ENCODE data around the gene SLC52A3. TPM values are rescaled to one million over a fixed set of nuclear protein-coding genes. Genes with fewer than 3 reads are reported as not detected.
"Not testable (repeated sequence)": the region's sequence is repeated elsewhere in the genome, so short reads cannot be mapped to it uniquely, and the experiment has no call there.

The SLC52A3 gene
- 1.7 TPM for total RNA-seq (ENCODE audit: insufficient read depth, low replicate concordance)

DNA sequence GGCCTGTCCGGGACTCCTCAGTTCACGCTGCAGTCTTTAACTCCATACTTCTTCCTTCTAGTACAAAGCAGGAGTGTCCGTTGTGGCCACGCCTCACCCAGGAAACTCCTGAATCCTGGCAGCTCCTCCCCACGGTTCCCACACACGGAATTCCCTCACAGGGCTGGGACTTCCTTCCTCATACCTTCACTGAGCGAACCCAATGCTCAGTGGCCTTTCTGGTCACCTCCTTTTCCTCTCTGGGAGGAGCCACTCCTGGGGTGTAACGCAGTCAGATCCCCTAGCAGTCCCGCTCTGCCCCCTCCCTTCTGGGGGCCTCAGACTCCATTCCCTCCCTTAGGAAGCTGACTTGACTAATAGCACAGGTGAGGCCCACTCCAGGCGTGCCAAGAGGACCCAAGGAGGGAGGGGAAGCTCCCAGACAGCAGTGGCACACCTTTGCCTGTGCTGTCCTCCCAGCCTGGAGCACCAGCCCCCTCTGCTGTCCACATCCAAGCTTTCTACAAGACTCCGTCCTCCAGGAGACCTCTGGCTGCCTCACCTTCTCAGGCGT lies at the start of gene SLC52A3:
TSS of gene SLC52A3 (minus strand) at position 75 of the 553 bp plus-strand sequence. CDS start 2,726 bp downstream, outside the sequence.
- peak; percentile 7 for DNase-seq (ENCODE audit: low spot score)

DNA sequence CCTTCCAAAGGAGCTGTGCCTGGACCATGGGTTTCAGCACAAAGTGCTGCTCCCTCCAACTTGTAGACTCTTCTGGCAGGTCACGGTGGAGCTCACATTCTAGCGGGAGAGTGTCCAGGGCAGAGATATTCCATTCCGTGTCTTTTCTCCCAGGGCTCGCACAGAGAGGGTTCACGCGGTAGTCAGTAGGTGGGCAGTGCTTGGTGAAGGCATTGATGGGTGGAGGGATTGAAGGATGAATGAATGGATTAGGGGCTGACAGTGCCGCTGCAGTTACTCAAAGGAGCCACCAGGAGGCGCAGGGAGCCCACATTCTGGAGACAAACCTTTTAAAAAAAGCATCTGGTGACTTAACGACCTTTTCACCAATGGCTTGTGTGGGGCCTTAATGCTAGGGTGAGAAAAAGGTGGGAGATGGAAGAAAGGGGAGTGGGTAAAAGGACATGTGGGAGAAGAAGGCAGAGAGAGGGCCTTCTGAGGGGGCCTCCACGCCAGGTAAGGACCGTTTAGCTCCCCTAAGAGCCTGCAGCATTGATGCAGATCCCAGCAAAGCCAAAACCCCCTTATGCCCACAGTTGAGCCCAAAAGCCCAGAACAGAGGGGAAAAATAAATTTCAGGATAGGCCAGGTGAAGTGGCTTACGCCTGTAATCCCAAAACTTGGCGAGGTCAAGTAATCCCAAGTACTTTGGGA lies 47.8 kb upstream of the SLC52A3 start:
- DNase-seq (ENCODE audit: low spot score) = peak; percentile 61

DNA sequence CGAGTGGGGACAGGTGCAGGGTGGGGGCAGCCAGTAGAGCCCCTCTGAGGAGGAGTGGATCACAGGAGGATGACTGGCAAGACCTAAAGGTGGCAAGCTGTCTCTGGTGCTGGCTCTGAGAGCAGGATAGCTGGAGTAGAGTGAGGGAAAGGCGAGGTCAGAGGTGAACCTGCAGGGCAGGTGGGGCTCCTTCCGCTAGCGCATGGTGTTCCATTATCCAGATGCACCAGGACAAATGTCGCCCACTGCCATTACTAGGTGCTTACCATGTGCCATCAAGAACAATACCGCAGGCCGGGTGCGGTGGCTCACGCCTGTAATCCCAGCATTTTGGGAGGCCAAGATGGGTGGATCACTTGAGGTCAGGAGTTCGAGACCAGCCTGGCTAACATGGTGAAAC lies 46.9 kb upstream of the SLC52A3 start:
- DNase-seq (ENCODE audit: low spot score) = no peak

DNA sequence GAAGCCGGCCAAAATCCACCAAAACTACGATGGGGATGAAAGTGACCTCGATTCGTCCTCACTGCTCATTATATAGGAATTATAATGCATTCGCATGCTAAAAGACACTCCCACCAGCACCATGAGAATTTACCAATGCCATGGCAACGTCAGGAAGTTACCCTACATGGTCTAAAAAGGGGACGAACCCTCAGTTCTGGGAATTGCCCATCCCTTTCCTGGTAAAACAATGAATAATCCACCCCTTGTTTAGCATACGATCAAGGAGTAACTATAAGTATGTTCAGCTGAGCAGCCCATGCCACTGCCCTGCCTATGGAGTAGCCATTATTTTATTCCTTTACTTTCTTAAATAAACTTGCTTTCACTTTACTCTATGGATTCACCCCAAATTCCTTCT lies 45.1 kb upstream of the SLC52A3 start:
- DNase-seq (ENCODE audit: low spot score) = no peak

DNA sequence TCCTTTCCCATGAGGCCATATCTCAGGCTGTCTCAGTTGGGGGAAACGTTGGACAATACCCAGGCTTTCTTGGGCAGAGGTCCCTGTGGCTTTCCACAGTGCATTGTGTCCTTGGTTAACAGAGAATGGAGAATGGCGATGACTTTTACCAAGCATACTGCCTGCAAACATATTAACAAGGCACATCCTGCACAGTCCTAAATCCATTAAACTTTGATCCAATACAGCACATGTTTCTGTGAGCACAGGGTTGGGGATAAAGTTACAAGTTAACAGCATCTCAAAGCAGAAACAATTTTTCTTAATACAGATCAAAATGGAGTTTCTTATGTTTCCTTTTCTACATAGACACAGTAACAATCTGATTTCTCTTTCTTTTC lies 44.1 kb upstream of the SLC52A3 start:
- DNase-seq (ENCODE audit: low spot score) = peak; percentile 54

DNA sequence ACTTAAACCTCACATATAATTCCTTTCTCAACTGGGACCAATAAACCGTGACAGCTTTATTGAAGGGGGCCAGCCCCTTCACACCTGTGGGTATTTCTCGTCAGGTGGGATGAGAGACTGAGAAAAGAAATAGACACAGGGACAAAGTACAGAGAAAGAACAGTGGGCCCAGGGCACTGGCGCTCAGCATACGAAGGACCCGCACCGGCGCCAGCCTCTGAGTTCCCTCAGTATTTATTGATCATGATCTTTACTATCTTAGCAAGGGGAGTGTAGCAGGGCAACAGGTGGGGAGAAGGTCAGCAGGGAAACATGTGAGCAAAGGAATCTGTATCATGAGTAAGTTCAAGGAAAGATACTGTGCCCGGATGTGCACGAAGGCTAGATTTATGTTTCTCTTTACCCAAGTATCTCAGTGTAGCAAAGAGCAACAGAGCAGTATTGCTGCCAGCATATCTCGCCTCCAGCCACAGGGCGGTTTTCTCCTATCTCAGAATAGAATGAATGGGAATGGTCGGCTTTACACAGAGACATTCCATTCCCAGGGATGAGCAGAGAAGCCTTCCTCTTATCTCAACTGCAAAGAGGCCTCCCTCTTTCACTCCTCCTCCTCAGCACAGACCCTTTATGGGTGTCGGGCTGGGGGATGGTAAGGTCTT lies 43.6 kb upstream of the SLC52A3 start:
- peak; percentile 78 for DNase-seq (ENCODE audit: low spot score)

DNA sequence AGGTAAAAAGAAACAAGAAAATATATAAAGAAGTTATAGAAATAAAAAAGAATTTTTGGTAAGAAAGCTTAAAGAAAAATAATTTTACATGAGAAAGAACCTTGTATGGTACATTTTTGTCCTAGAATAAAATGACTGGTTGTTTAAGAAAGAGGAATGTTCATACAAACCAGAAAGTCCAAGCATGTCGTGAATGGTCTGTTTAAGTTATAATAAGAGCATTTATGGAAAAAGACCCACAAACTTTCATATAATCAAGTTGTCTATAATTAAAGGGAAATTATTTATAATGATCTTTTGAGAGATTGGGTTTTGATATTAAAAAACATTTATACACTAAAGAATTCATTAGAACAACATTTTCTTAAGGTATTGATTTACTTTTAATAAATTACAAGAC lies 37.4 kb upstream of the SLC52A3 start:
- DNase-seq (ENCODE audit: low spot score) = no peak

DNA sequence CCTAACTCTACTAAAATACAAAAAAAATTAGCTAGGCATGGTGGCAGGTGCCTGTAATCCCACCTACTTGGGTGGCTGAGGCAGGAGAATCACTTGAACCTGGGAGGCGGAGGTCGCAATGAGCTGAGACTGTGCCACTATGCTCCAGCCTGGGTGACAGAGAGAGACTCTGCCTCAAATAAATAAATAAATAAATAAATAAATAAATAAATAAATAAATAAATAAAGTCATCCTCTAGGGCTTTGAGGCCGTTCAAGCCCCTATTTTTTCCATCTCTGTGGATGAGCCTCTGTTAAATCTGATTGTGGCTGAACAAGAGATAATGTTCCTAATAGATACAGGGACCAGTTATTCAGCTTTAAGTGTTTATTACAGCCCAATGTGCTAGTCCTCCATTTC lies 33.4 kb upstream of the SLC52A3 start:
- DNase-seq (ENCODE audit: low spot score) = no peak

DNA sequence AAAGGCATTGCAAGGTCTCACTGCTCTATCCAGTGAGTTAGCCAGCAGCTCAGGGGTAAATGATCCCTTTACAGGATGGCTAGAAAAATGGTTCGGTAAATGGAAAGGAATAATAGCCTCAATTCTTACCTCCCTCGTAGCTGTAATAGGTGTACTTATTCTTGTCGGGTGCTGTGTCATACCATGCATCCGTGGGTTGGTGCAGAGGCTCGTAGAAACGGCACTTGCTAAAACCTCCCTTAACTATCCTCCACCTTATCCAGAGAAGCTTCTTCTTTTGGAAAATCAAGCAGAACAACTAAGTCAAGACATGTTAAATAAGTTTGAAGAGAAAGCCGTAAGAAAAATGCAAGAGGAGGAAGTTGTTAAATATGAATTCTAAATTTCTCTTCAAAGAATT lies 31.7 kb upstream of the SLC52A3 start:
- DNase-seq (ENCODE audit: low spot score) = not testable (repeated sequence)

DNA sequence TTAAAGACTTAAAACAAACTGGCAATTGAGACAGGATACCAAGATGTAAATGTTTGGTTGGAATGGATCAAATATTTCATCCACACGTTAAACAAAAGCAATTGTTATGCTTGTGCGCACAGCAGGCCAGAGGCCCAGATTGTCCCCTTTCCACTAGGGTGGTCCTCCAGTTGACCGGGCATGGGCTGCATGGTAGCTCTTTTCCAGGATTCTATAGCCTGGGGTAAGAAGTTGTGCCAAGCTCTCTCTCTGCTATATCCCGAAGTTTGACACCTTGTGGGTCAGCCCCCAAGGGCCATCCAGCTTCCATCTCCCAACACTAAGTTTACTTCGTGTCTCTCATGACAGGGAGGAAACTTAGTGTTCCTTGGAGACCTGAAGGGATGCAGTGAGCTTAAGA lies 30.4 kb upstream of the SLC52A3 start:
- DNase-seq (ENCODE audit: low spot score) = not testable (repeated sequence)

DNA sequence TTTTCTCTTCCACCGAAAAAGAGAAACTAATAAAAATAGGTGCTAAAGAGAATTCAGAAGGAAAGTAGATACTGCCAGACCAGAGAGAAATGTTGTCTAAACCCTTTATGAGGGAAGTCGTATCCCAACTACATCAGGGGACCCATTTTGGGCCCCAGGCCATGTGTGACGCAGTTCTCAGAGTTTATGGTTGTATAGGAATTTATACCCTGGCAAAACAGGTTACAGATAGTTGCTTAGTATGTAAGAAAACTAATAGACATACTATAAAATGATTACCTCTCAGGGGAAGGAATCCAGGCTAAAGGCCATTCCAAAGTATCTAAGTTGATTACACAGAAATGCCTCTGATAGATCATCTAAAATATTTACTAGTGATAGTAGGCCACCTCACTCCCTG lies 28.6 kb upstream of the SLC52A3 start:
- no peak for DNase-seq (ENCODE audit: low spot score)

DNA sequence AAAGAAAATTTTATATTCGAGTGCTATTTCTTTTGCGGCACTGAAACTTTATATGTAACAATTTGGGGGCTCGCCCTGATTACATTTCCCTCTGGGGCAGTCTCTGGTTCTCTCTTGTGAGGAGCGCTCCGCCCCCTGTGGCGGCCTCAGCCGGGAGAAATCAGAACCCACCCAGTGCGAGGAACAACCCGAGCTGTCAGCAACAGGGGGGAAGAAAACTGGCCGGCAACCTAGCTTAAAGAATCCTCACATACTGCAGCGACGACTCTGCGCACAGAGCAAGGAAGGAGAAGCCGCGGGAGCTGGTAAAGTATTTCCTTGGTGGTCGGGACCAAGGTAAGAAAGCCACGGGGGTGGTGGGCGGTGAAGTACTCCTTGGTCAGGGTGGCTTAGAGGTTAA lies 23.9 kb upstream of the SLC52A3 start:
- no peak for DNase-seq (ENCODE audit: low spot score)

DNA sequence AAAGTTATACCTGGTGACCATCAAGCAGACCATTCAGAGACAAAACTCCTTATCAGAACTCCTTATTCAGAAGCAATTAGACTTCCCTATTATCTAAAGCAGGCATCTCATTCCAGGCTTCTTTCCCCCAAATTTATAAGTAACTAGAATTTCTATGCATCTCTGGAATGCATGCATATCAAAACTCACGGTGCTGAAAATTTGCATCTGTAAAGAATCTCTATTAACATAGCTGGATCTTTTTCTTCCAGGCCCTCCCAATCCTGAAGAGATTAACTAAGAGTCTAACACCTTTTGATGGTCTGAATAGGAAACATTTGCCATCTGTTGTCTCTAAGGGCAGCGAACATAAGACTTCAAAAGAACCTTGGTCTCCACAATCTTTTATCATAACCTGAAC lies 22.8 kb upstream of the SLC52A3 start:
- DNase-seq (ENCODE audit: low spot score) = no peak

DNA sequence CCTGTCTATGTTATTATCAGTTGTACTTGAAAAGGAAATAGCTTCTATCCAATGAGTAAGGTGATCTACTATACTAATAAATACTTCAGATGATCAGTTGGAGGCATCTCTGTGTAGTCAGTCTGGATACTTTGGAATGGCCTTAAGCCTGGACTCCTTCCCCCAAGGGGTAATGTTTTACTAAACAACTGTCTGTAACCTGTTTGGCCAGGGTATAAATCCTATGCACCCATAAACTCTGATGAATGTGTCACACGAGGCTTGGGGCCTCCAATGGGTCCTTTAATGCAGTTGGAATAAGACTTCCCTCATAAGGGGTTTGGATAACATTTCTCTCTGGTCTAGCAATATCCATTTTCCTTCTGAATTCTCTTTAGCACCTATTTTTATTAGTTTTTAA lies 19.5 kb upstream of the SLC52A3 start:
- no peak for DNase-seq (ENCODE audit: low spot score)

DNA sequence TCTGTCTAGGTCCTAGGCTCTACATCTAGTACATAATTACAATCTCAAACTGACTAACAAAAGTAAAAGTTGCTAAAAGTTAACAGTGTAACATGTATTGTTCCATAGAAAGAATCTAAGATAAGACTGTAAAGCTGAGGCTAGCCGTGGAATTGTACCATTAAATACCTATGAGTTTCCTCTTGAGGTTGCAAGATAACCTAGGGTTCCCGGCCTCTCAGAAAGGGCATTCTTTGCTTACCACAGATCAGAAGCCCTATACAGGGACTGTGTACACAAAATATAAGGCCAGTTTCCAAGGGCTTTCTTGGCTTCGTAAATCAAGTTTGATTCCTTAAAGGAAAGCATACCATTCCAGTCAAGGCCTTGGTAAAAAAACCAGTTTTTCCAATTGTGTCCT lies 11.5 kb upstream of the SLC52A3 start:
- no peak for DNase-seq (ENCODE audit: low spot score)

DNA sequence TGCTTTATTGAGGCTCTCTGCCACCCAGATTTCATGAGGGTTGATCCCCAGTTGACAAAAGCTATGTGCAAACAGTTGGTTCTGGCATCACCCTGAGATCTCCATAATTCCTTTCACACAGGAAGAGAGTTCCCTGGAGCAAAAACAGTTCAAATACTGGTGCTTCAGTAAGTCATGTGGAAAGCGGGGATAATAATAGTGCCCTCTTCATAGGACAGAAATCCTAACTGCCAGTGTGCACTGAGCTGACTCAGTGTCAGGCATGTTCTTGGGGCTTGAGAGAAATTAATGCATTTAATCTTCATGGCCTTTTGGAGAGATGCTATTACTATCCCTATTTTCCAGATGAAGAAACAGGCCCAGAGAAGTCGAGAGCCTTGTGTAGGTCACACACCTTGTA lies 7.9 kb upstream of the SLC52A3 start:
- DNase-seq (ENCODE audit: low spot score) = no peak

DNA sequence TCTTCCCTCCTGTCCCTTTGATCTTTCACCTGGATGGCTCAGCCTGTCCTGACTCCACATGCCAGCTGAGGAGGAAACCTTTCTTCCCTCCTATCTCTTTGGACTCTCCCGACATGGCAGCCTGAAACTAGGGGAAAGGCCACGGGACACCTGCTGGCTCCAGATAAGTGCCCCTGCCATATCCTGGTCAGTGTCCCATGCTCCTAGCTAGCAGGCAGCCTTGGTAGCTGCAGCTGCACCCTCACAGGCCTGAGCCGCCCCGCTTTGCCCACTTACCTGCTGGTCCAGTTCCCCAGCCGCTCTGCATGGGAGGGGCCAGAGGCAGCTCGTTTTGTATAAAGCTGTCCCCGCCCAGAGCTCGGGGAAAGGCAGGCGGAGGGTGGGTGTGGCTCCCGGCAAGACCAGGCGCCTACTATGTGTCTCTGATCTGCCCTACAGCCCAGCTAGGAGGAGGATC lies 7.4 kb upstream of the SLC52A3 start:
- DNase-seq (ENCODE audit: low spot score) = peak; percentile 11

DNA sequence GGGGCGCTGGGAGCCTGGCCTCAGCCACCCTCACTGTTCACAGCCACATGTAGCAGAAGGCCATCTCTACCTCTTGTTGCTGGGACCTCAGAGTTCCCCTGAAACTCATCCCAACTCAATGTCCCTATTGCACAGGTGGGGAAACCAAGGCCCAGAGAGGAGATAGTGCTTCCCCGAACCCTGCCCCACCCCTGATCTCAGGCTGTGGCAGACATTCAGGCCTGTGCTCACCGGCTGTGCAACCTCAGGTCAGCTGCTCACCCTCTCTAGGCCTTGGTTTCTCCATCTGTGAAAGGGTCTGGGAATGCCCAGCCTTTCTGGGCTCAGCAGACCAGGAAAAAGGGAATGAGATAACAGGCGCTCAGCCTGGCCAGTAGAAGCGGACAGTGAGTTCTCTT lies 6.4 kb upstream of the SLC52A3 start:
- no peak for DNase-seq (ENCODE audit: low spot score)

DNA sequence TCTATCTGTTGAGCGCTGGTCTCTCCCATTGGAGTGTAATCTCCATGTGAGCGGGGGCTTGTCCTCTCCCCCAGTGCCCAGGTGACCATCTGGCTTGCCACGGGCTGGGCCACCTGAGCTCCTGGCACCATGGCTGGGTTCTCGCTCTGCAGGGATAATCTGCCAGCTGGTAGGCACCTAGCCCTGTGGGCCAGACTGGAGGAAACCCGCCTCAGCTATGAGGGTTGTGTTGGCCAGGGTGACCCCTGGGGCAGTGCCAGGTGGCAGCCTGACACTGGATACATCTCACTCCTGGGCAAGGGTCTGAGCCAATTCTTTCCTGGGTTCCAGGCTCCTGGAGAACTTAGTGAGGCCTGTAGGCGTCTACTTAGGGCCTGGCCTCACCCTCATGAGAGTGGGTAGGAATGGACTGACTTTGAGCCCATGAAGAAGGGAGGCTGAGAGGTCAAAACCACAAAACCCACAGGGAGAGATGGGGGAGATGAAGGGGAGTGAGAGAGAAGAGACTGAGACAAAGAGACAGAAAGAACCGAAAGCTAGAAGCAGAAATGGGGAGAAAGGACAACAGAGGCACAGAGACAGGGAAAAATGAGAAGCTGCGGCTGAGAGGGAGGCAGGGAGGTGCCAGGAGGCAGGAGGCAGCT lies 5.8 kb upstream of the SLC52A3 start:
- DNase-seq (ENCODE audit: low spot score) = no peak

DNA sequence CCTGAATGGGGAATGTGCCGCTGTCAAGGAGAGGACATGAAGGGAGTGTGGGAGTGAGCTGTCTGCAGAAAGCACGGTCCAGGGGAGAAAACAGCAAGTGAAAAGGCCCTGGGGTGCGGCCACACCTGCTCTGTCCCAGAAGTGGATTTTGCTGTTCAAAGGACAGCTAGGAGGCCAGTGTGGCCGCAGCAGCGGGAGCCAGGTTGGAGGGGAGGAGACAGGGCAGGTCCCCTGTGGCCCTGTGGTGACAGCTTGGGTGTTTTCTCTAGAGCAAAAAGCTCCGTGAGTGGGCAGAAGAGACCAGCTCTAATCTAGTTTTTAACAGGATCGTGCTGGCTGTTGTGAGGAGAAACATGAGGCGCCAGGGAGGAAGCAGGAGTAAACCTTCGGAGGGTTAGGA lies 4.5 kb upstream of the SLC52A3 start:
- DNase-seq (ENCODE audit: low spot score) = no peak

DNA sequence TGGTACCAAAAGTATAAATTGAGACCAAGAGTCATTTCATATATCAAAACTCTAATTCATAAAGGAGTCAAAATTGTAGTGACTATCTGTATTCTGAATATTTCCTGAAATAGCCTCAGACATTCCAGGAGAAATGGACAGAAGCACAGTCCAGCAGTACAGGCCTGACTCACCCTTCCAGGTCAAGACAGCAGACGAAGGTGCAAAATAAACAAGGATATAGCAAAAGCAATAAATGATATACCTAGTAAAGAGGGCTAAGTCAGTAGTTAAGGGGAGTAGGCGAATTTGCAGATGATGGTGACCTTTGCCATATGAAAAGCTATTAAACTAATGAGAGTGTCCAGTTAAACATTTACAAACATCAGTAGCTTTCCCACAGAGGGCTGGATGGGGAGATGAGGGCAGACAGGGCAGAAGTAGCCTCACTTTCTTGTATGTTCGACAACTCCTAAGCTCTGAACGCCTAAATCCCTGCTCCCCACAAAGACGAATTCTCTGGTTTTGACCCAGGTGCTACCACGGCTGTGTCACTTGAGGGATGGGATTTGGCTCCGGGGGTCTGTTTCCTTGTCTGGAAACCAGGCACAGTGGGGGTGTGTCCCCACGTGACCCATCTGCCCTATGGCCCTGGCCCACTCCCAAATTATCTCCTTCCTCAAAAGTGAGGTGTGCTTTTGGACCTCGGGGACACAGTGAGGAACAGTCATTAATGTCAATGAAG lies 3.6 kb upstream of the SLC52A3 start:
- no peak for DNase-seq (ENCODE audit: low spot score)

DNA sequence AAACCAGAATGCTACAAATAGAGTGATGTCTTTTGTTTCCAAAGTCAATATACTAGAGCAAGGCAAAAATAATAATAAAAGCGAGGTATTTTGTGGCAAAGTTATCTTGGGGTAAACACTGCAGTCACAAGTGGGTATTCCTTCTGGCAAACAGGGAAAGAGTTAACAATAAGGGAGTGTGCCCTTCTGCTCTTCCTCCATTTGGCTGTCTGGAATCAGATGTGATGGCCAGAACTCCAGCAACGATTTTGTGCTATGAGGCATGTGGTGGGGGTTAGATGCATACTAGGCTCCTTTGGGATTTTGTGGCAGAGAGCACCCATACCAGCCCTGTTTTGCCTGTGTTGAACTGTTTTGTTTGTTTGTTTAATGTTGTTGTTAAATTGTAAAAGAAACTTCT lies 2.4 kb upstream of the SLC52A3 start:
- DNase-seq (ENCODE audit: low spot score) = no peak

Data from umbilical cord (tissue), 2 donors.